ENCODE measurements around the gene ZNF554. TPM values are rescaled to one million over a fixed set of nuclear protein-coding genes. Genes with fewer than 3 reads are reported as not detected.

ZNF554 gene
- total and polyA plus RNA-seq, 2 donors (not counting 3 experiments of a cell fraction or from before 2014, with no cell fraction given), result 1.2 to 1.6 TPM

GRCh38 chr19:2813235-2814160 is 6.2 kb upstream of the ZNF554 start:
- Histone ChIP-seq H3K27me3 (ENCODE audit: control insufficient read depth in 2 of 2, insufficient read depth in 2 of 2, low read length in 2 of 2) (no peaks in the 10 kb centered on the region), H3K4me2 (ENCODE audit: insufficient read depth, low read length) (no peak overlapping the region), H3K9me1 (replicated peaks; ENCODE audit: control insufficient read depth, extremely low read depth, insufficient read depth, low read length) (no peaks in the 10 kb centered on the region), H3K4me3 (replicated peaks in 1 of 3; ENCODE audit: insufficient read depth in 1 of 3, low read depth in 1 of 3, low read length in 3 of 3) (no peak overlapping the region), H3K79me2 (ENCODE audit: control insufficient read depth, insufficient read depth, low read length) (no peaks in the 10 kb centered on the region), H3K9me3 (replicated peaks; ENCODE audit: control insufficient read depth, insufficient read depth, low read length) (no peaks in the 10 kb centered on the region), H3K27ac (ENCODE audit: insufficient read depth, low read depth, low read length) (no peak overlapping the region), H3K9ac (replicated peaks; ENCODE audit: extremely low read depth, insufficient read depth, low read length) (no peak overlapping the region), H4K20me1 (replicated peaks; ENCODE audit: control insufficient read depth, extremely low read depth, insufficient read depth, low read length) (no peaks in the 10 kb centered on the region), H3K4me1 (ENCODE audit: control insufficient read depth, extremely low read depth, insufficient read depth, low read length) (no peaks in the 10 kb centered on the region), H2AFZ (ENCODE audit: low read depth, low read length) (no peak overlapping the region), H3K36me3 (ENCODE audit: control insufficient read depth in 2 of 2, extremely low read depth in 1 of 2, insufficient read depth in 2 of 2, low read length in 2 of 2) (peaks cover 0 to 16% of the 10 kb centered on the region in 2 experiments)
- POLR2A ChIA-PET, result no interaction called here
- dilution Hi-C loops (cut with MboI; ENCODE audit: extremely low pct_ligation_motif_present, low sequenced_read_pairs) (no loop called here), intact Hi-C loops (cut with micrococcal nuclease) (no loop called here)
- CTCF ChIA-PET, result no interaction called here
- TSS peak; percentile 86 for BruUV-seq (replicated peaks)
- no peak for TF ChIP-seq CTCF (IDR thresholded peaks at IDR 0.05; ENCODE audit: extremely low read depth in 1 of 2, insufficient read depth in 1 of 2, low read depth in 1 of 2, low read length in 2 of 2)
- TF ChIP-seq GATA2 (IDR thresholded peaks at IDR 0.05; ENCODE audit: insufficient read depth, insufficient read length, low read depth, low read length), result no peak
- no peak for TF ChIP-seq JUN (IDR thresholded peaks at IDR 0.05; ENCODE audit: borderline replicate concordance, insufficient read depth, insufficient read length, low read depth)
- no peak for TF ChIP-seq POLR2A (IDR thresholded peaks at IDR 0.05; ENCODE audit: low read depth, low read length)
- no peak for TF ChIP-seq MAX (IDR thresholded peaks at IDR 0.05; ENCODE audit: insufficient read depth, insufficient read length)
- FAIRE-seq (no peak), DNase-seq (ENCODE audit: low read depth, low spot score) (no peak)

Data from endothelial cell of umbilical vein (primary cell).